SK-N-SH (cell line): ENCODE data around the gene KLK2. TPM values are rescaled to one million over a fixed set of nuclear protein-coding genes. Genes with fewer than 3 reads are reported as not detected.

Experiments
- CTCF ChIA-PET: fragments of 300-600, 350-600 bp; formaldehyde crosslinking; extraction: SDS; loops from one replicate; lab custom pipeline; 2021; lab: Yijun Ruan, JAX
- POLR2A ChIA-PET: fragments of 350-600 bp; sonication (Branson Sonifier 250); formaldehyde crosslinking; extraction: SDS; loops from one replicate; lab custom pipeline; 2020; ENCODE audit warnings: antibody characterized with exemption, inconsistent platforms; lab: Yijun Ruan, JAX
- DNase-seq: peaks from one replicate; pipeline ENCODE4 v3.0.0; 2012
- H2AFZ ChIP-seq: fragments of 200-600 bp; sonication (generic); 2 replicates; pipeline ENCODE4 v1.8.1; 2016; ENCODE audit warnings: antibody characterized with exemption, mild to moderate bottlenecking, low read depth
- H3F3A ChIP-seq: fragments of 200-600 bp; sonication (generic); replicated peaks from 2 replicates; pipeline ENCODE3; 2016; ENCODE audit warnings: antibody characterized with exemption, mild to moderate bottlenecking; ENCODE audit not compliant: insufficient read depth
- H3K27ac ChIP-seq, 2 experiments: fragments of 200-500 bp in 1 of 2; fragments of 200-600 bp in 1 of 2; sonication (Bioruptor generic) in 1 of 2; sonication (generic), shearing (Covaris generic) in 1 of 2; 2 replicates each; pipeline versions ENCODE4 v1.5.1 to v1.6.1; 2014 to 2016; ENCODE audit warnings: low read depth in 2 of 2, inconsistent platforms in 1 of 2, low read length in 1 of 2, mild to moderate bottlenecking in 1 of 2, mixed read lengths in 1 of 2
- H3K27me3 ChIP-seq: fragments of 200-600 bp; sonication (generic), shearing (Covaris generic); 2 replicates; pipeline ENCODE4 v1.6.1; 2016; ENCODE audit warnings: mixed run types; ENCODE audit not compliant: insufficient read depth
- H3K36me3 ChIP-seq, 2 experiments: fragments of 200-500 bp in 1 of 2; fragments of 200-600 bp in 1 of 2; sonication (Bioruptor generic) in 1 of 2; sonication (generic) in 1 of 2; replicated peaks in 1 of 2; 2 replicates each; pipeline versions ENCODE3 to v1.5.1; 2014 to 2016; ENCODE audit warnings: low read length in 1 of 2, mild to moderate bottlenecking in 1 of 2; ENCODE audit not compliant: insufficient read depth in 2 of 2, control insufficient read depth in 1 of 2
- H3K4me1 ChIP-seq, 2 experiments: fragments of 200-500 bp in 1 of 2; fragments of 200-600 bp in 1 of 2; sonication (Bioruptor generic) in 1 of 2; sonication (generic), shearing (Covaris generic) in 1 of 2; 2 replicates each; pipeline versions ENCODE4 v1.5.1 to v1.6.1; 2014 to 2016; ENCODE audit warnings: low read depth in 1 of 2, low read length in 1 of 2, mixed run types in 1 of 2; ENCODE audit not compliant: insufficient read depth in 2 of 2, control insufficient read depth in 1 of 2
- H3K4me2 ChIP-seq: fragments of 200-600 bp; sonication (generic), shearing (Covaris generic); 2 replicates; pipeline ENCODE4 v1.6.1; 2017; ENCODE audit warnings: mixed run types
- H3K4me3 ChIP-seq, 2 experiments: fragments of 200-500 bp in 1 of 2; fragments of 200-600 bp in 1 of 2; sonication (Bioruptor generic) in 1 of 2; sonication (generic), shearing (Covaris generic) in 1 of 2; 2 replicates each; pipeline versions ENCODE4 v1.5.1 to v1.8.1; 2014 to 2016; ENCODE audit warnings: low read depth in 2 of 2, inconsistent platforms in 1 of 2, low read length in 1 of 2, mild to moderate bottlenecking in 1 of 2, mixed read lengths in 1 of 2, moderate library complexity in 1 of 2
- H3K79me2 ChIP-seq: fragments of 200-600 bp; sonication (generic); 2 replicates; pipeline ENCODE4 v1.8.1; 2017; ENCODE audit warnings: mild to moderate bottlenecking; ENCODE audit not compliant: insufficient read depth
- H3K9ac ChIP-seq: fragments of 200-600 bp; sonication (generic); 2 replicates; pipeline ENCODE4 v1.6.1; 2017; ENCODE audit warnings: mixed run types
- H3K9me2 ChIP-seq: fragments of 200-600 bp; sonication (generic); 2 replicates; pipeline ENCODE4 v1.6.1; 2017; ENCODE audit warnings: mixed run types
- H3K9me3 ChIP-seq: fragments of 200-600 bp; sonication (generic); 2 replicates; pipeline ENCODE4 v1.6.1; 2017; ENCODE audit warnings: mixed run types, mild to moderate bottlenecking, moderate library complexity
- H4K20me1 ChIP-seq: fragments of 200-600 bp; sonication (generic); 2 replicates; pipeline ENCODE4 v1.6.1; 2017; ENCODE audit warnings: mild to moderate bottlenecking, mixed run types; ENCODE audit not compliant: insufficient read depth
- EP300 ChIP-seq, 2 experiments: IDR thresholded peaks; 2 replicates each; pipeline versions ENCODE4 v1.4.0 to v1.6.1; 2012; ENCODE audit warnings: borderline replicate concordance in 1 of 2, low read depth in 1 of 2, low read length in 1 of 2
- EZH2phosphoT487 ChIP-seq: fragments of 200-600 bp; sonication (generic); IDR thresholded peaks from 2 replicates; pipeline ENCODE4 v1.6.1; 2017; ENCODE audit warnings: low read depth, mixed run types, mild to moderate bottlenecking, antibody characterized with exemption, moderate library complexity, borderline replicate concordance
- FOXJ3 ChIP-seq: sonication (generic); formaldehyde crosslinking; IDR thresholded peaks from 2 replicates; pipeline ENCODE4 v1.5.1; 2020; ENCODE audit warnings: mild to moderate bottlenecking, missing genetic modification reagents
- GABPA ChIP-seq: IDR thresholded peaks from 2 replicates; pipeline ENCODE4 v1.4.0; 2012; ENCODE audit warnings: low read depth, mild to moderate bottlenecking
- GATA2 ChIP-seq: sonication (generic); formaldehyde crosslinking; IDR thresholded peaks from 2 replicates; pipeline ENCODE4 v1.5.0; 2020; ENCODE audit warnings: mild to moderate bottlenecking, missing genetic modification reagents
- IRF3 ChIP-seq: fragments of 150-350 bp; IDR thresholded peaks from 2 replicates; pipeline ENCODE4 v1.6.1; 2016; ENCODE audit warnings: mild to moderate bottlenecking, low read depth, low read length
- JUND ChIP-seq: IDR thresholded peaks from 2 replicates; pipeline ENCODE4 v1.4.0; 2012
- MAX ChIP-seq: IDR thresholded peaks from 2 replicates; pipeline ENCODE4 v1.4.0; 2012; ENCODE audit warnings: low read depth
- NFIC ChIP-seq: IDR thresholded peaks from 2 replicates; pipeline ENCODE4 v1.4.0; 2012; ENCODE audit warnings: borderline replicate concordance
- POLR2AphosphoS5 ChIP-seq: IDR thresholded peaks from 2 replicates; pipeline ENCODE4 v1.6.1; 2012; ENCODE audit warnings: low read depth, low read length
- RCOR1 ChIP-seq: fragments of 150-350 bp; IDR thresholded peaks from 2 replicates; pipeline ENCODE4 v1.6.1; 2017; ENCODE audit warnings: antibody characterized with exemption, low read length
- REST ChIP-seq: IDR thresholded peaks from 2 replicates; pipeline ENCODE4 v1.6.1; 2012; ENCODE audit warnings: mild to moderate bottlenecking, low read depth, low read length, moderate library complexity
- RXRA ChIP-seq: IDR thresholded peaks from 2 replicates; pipeline ENCODE4 v1.4.0; 2012; ENCODE audit warnings: low read depth, mild to moderate bottlenecking, borderline replicate concordance
- TAF1 ChIP-seq: IDR thresholded peaks from 2 replicates; pipeline ENCODE4 v1.6.1; 2012; ENCODE audit warnings: low read depth, mild to moderate bottlenecking, low read length, moderate library complexity, borderline replicate concordance
- TCF12 ChIP-seq: IDR thresholded peaks from 2 replicates; pipeline ENCODE4 v1.4.0; 2012
- TEAD4 ChIP-seq: IDR thresholded peaks from 2 replicates; pipeline ENCODE4 v1.4.0; 2012; ENCODE audit warnings: mild to moderate bottlenecking, borderline replicate concordance; ENCODE audit not compliant: insufficient read depth
- WGBS: methylation state at CpG from one replicate; pipeline ENCODE4 v1.1.6; 2017; ENCODE audit warnings: low lambda C conversion rate; 5-methylcytosine and 5-hydroxymethylcytosine counted together
- polyA plus RNA-seq, 3 experiments: library from polyadenylated mRNA; depleted of rRNA; stranded (reverse); fragments of >200 nt; gene quantifications; 2 replicates each; pipeline ENCODE4 v1.2.3, GENCODE V29; 2012

Gene KLK2
- polyA plus RNA-seq, 1 of the 3 experiments (the other 2 are of a cell fraction): 0.15 TPM

GRCh38 chr19:50861010-50861409 lies 12.2 kb upstream of the KLK2 start:
- H3F3A ChIP-seq: no peaks in the 10 kb centered on the region

GRCh38 chr19:50861496-50862286 lies 11.5 kb upstream of the KLK2 start:
- H3K36me3 ChIP-seq: no peaks in the 10 kb centered on the region
- no peaks in the 10 kb centered on the region for H3K4me1 ChIP-seq
- no peak overlapping the region for H3K9ac ChIP-seq
- no peak overlapping the region for H2AFZ ChIP-seq
- 18% methylated on average over 7 of the region's 7 CpGs for WGBS
- DNase-seq: no peak
- no peak overlapping the region for H3K27ac ChIP-seq
- H3F3A ChIP-seq: no peaks in the 10 kb centered on the region
- no peaks in the 10 kb centered on the region for H3K9me2 ChIP-seq
- ChIA-PET CTCF (no interaction called here), POLR2A (no interaction called here)
- H3K4me2 ChIP-seq: no peak overlapping the region
- H4K20me1 ChIP-seq: no peaks in the 10 kb centered on the region
- H3K79me2 ChIP-seq: no peaks in the 10 kb centered on the region
- no peak for TF ChIP-seq FOXJ3 (CRISPR knock-in tag)
- no peak for TF ChIP-seq EZH2phosphoT487
- no peak for TF ChIP-seq RXRA
- TF ChIP-seq RCOR1: no peak
- no peak for TF ChIP-seq NFIC
- TF ChIP-seq GATA2 (CRISPR knock-in tag): no peak
- TF ChIP-seq REST: no peak
- TF ChIP-seq, all 33 proteins: peak for 0
- no peaks in the 10 kb centered on the region for H3K9me3 ChIP-seq
- H3K27me3 ChIP-seq: peaks cover 40% of the 10 kb centered on the region; the same call in 1 of the 2 replicates
- no peak overlapping the region for H3K4me3 ChIP-seq

More at GRCh38 chr19:50861010-50861409, 12.2 kb upstream of the KLK2 start:
- no peak overlapping the region for H3K4me3 ChIP-seq
- H4K20me1 ChIP-seq: no peaks in the 10 kb centered on the region
- whole genome bisulfite sequencing: 12% methylated on average over 5 of the region's 5 CpGs
- H3K27ac ChIP-seq: no peak overlapping the region
- peaks cover 44% of the 10 kb centered on the region; the same call in 1 of the 2 replicates for H3K27me3 ChIP-seq
- no peaks in the 10 kb centered on the region for H3K9me2 ChIP-seq
- H3K9me3 ChIP-seq: no peaks in the 10 kb centered on the region
- DNase-seq: no peak
- H3K4me1 ChIP-seq: no peaks in the 10 kb centered on the region
- CTCF ChIA-PET: interaction anchor here (1.1 kb wide), 1 partner anchor 61 kb away, joined by 3 read pairs; no protein-coding TSS in a partner anchor
- no peak overlapping the region for H3K9ac ChIP-seq
- H3K36me3 ChIP-seq: no peaks in the 10 kb centered on the region
- POLR2A ChIA-PET: no interaction called here
- H3K4me2 ChIP-seq: no peak overlapping the region
- H3K79me2 ChIP-seq: no peaks in the 10 kb centered on the region
- TF ChIP-seq TAF1: no peak
- no peak for TF ChIP-seq IRF3
- no peak for TF ChIP-seq POLR2AphosphoS5
- no peak for TF ChIP-seq TEAD4
- TF ChIP-seq GABPA: no peak
- TF ChIP-seq EP300 (IDR thresholded peaks at IDR 0.05; ENCODE audit: borderline replicate concordance in 1 of 2, low read depth in 1 of 2, low read length in 1 of 2): no peak
- TF ChIP-seq JUND: no peak
- no peak for TF ChIP-seq MAX
- TF ChIP-seq FOXJ3 (CRISPR knock-in tag): no peak
- TF ChIP-seq TCF12: no peak
- TF ChIP-seq NFIC: no peak
- TF ChIP-seq, all 33 proteins: peak for 0
- no peak overlapping the region for H2AFZ ChIP-seq
